Lung (tissue), 12 donors: ENCODE data around the gene RNASEH2A. TPM values are rescaled to one million over a fixed set of nuclear protein-coding genes. Genes with fewer than 3 reads are reported as not detected.
"Not testable (repeated sequence)": the region's sequence is repeated elsewhere in the genome, so short reads cannot be mapped to it uniquely, and the experiment has no call there.

ENCODE experiments used
- ATAC-seq: fragments of 200-7000 bp; cut with Tn5 transposase; one replicate; pipeline ENCODE4 v1.9.1; 2020; ENCODE audit warnings: moderate number of reproducible peaks; ENCODE audit not compliant: insufficient read depth, low FRiP score
- DNase-seq, 3 donors: peaks; one replicate each; pipeline ENCODE4 v3.0.0-alpha.2; 2013 to 2017
- H3K27ac ChIP-seq, 2 donors: one replicate each; pipeline ENCODE4 v1.5.1; 2013; ENCODE audit warnings: mild to moderate bottlenecking in 2 of 2, moderate library complexity in 2 of 2, control low read depth in 1 of 2, inconsistent platforms in 1 of 2, low read depth in 1 of 2, low read length in 1 of 2
- H3K27me3 ChIP-seq, 3 donors: one replicate each; pipeline ENCODE4 v1.5.1; 2013; ENCODE audit warnings: low read length in 2 of 3; ENCODE audit not compliant: control insufficient read depth in 3 of 3, insufficient read depth in 3 of 3
- H3K36me3 ChIP-seq, 4 donors: one replicate each; pipeline ENCODE4 v1.5.1; 2013; ENCODE audit warnings: low read length in 4 of 4, mild to moderate bottlenecking in 1 of 4, moderate library complexity in 1 of 4; ENCODE audit not compliant: control insufficient read depth in 4 of 4, insufficient read depth in 4 of 4
- H3K4me1 ChIP-seq, 5 donors: one replicate each; pipeline ENCODE4 v1.5.1; 2013; ENCODE audit warnings: low read length in 5 of 5, mild to moderate bottlenecking in 2 of 5, moderate library complexity in 1 of 5; ENCODE audit not compliant: control insufficient read depth in 5 of 5, insufficient read depth in 5 of 5
- H3K4me3 ChIP-seq: one replicate; pipeline ENCODE4 v1.5.1; 2013; ENCODE audit warnings: mild to moderate bottlenecking, control low read depth, moderate library complexity
- H3K9ac ChIP-seq, 2 donors: one replicate each; pipeline ENCODE4 v1.5.1; 2013; ENCODE audit warnings: low read length in 2 of 2, control low read depth in 1 of 2; ENCODE audit not compliant: insufficient read depth in 1 of 2
- H3K9me3 ChIP-seq, 4 donors: one replicate each; pipeline ENCODE4 v1.5.1; 2013; ENCODE audit warnings: low read length in 3 of 4, mild to moderate bottlenecking in 1 of 4, moderate library complexity in 1 of 4; ENCODE audit not compliant: control insufficient read depth in 4 of 4, insufficient read depth in 3 of 4
- CTCF ChIP-seq: IDR thresholded peaks from 2 replicates; pipeline ENCODE4 v1.5.1; 2012; ENCODE audit warnings: mild to moderate bottlenecking; ENCODE audit errors: control extremely low read depth, extremely low read depth
- WGBS, 2 donors: extraction: QIAGEN DNeasy Blood & Tissue Kit; methylation state at CpG; one replicate each; pipeline ENCODE4 v1.1.7; 2013; 5-methylcytosine and 5-hydroxymethylcytosine counted together
- polyA plus RNA-seq, 2 donors: library from polyadenylated mRNA; stranded (reverse); fragments of 200-250 nt; gene quantifications; one replicate each; pipeline ENCODE4 v1.2.1, GENCODE V29; 2013
- total RNA-seq, 2 donors: library from RNA; depleted of rRNA in 1 of 2; stranded (reverse); fragments of >200 nt in 1 of 2; gene quantifications; one replicate each; pipeline ENCODE4 v1.2.1, GENCODE V29; 2014 to 2021
- donor health status: control.
- donor health status: control.
- donor health status: Bipolar disorder and iron deficiency.
- donor health status: healthy.
- donor health status: DM: yes; HTN: yes; CAD: no.

RNASEH2A gene
- total and polyA plus RNA-seq, 4 donors: 7.3 to 16.1 (median 9.3) TPM

- H3K9ac ChIP-seq: peak overlapping the region in 1 of 2 donors; percentile 62
- H3K4me1 ChIP-seq: peaks cover 3 to 30% (median 10%) of the 10 kb centered on the region in 5 donors
- H3K27ac ChIP-seq: no peak overlapping the region
- TF ChIP-seq CTCF: no peak
- peaks cover 0 to 10% (median 7%) of the 10 kb centered on the region in 4 donors for H3K36me3 ChIP-seq
- 43 to 49% methylated on average over 22 of the region's 22 CpGs for WGBS, 2 donors
- no peaks in the 10 kb centered on the region for H3K27me3 ChIP-seq
- H3K9me3 ChIP-seq: no peaks in the 10 kb centered on the region
- DNase-seq (peak in 1 of 3 donors; percentile 29), ATAC-seq (no peak)
- no peak overlapping the region for H3K4me3 ChIP-seq
Measured at GRCh38 chr19:12802267-12803106, 3.9 kb upstream of the RNASEH2A start.

GRCh38 chr19:12804051-12804450, 2.3 kb upstream of the RNASEH2A start:
- Histone ChIP-seq H3K9ac (no peak overlapping the region), H3K4me1 (peaks cover 3 to 30% (median 10%) of the 10 kb centered on the region in 5 donors), H3K4me3 (no peak overlapping the region), H3K27me3 (no peaks in the 10 kb centered on the region), H3K36me3 (peaks cover 0 to 17% (median 7%) of the 10 kb centered on the region in 4 donors), H3K27ac (no peak overlapping the region), H3K9me3 (no peaks in the 10 kb centered on the region)
- TF ChIP-seq CTCF: no peak
- no peak for ATAC-seq
- 93 to 95% methylated on average over 26 of the region's 26 CpGs for WGBS, 2 donors
- no peak for DNase-seq

- ATAC-seq (no peak), DNase-seq (no peak)
- H3K27me3 ChIP-seq: no peaks in the 10 kb centered on the region
- no peaks in the 10 kb centered on the region for H3K4me1 ChIP-seq
- TF ChIP-seq CTCF: no peak
- H3K9ac ChIP-seq: no peak overlapping the region
- H3K9me3 ChIP-seq: no peaks in the 10 kb centered on the region
- no peak overlapping the region for H3K27ac ChIP-seq
- no peak overlapping the region for H3K4me3 ChIP-seq
- peaks cover 0 to 12% (median 9%) of the 10 kb centered on the region in 4 donors for H3K36me3 ChIP-seq
- WGBS, 2 donors: 95 to 97% methylated on average over 7 of the region's 7 CpGs
Measured at GRCh38 chr19:12815088-12815487, 8.7 kb downstream of the RNASEH2A start.

- not testable (repeated sequence) for H3K36me3 ChIP-seq, H3K27me3 ChIP-seq, H3K4me3 ChIP-seq, H3K4me1 ChIP-seq, ATAC-seq, H3K27ac ChIP-seq, H3K9me3 ChIP-seq, DNase-seq, H3K9ac ChIP-seq
- WGBS, 2 donors: 94 to 96% methylated on average over 6 of the region's 6 CpGs
Measured at GRCh38 chr19:12817188-12817587, 10.8 kb downstream of the RNASEH2A start.

GRCh38 chr19:12817810-12818209, 11.4 kb downstream of the RNASEH2A start:
- not testable (repeated sequence) for H3K9me3 ChIP-seq, H3K4me1 ChIP-seq, H3K9ac ChIP-seq, H3K4me3 ChIP-seq, H3K36me3 ChIP-seq, H3K27ac ChIP-seq, ATAC-seq, DNase-seq, H3K27me3 ChIP-seq
- WGBS, 2 donors: 94 to 95% methylated on average over 11 of the region's 11 CpGs
